Ectodermal cell (in vitro differentiated cells): Measurements from ENCODE around the gene ZNF765.
"Not testable (repeated sequence)": the region's sequence is repeated elsewhere in the genome, so short reads cannot be mapped to it uniquely, and the experiment has no call there.

Experiments used
- H3K27ac ChIP-seq: 2 replicates; pipeline ENCODE4 v1.7.0; 2013; ENCODE audit warnings: mild to moderate bottlenecking, low read depth, low read length; ENCODE audit not compliant: insufficient read depth, poor library complexity, severe bottlenecking
- H3K27me3 ChIP-seq: 2 replicates; pipeline ENCODE4 v1.7.0; 2013; ENCODE audit warnings: mild to moderate bottlenecking, low read length; ENCODE audit not compliant: insufficient read depth, control insufficient read depth, poor library complexity, severe bottlenecking
- H3K36me3 ChIP-seq: one replicate; pipeline ENCODE4 v1.7.0; 2013; ENCODE audit warnings: low read length; ENCODE audit not compliant: control insufficient read depth, insufficient read depth
- H3K4me1 ChIP-seq: one replicate; pipeline ENCODE4 v1.7.0; 2013; ENCODE audit warnings: low read length; ENCODE audit not compliant: control insufficient read depth, insufficient read depth
- H3K4me3 ChIP-seq: 2 replicates; pipeline ENCODE4 v1.7.0; 2013; ENCODE audit warnings: low read depth, low read length, control low read depth; ENCODE audit not compliant: insufficient read depth
- H3K9me3 ChIP-seq: 2 replicates; pipeline ENCODE4 v1.7.0; 2013; ENCODE audit warnings: mild to moderate bottlenecking, low read length, moderate library complexity; ENCODE audit not compliant: control insufficient read depth
- WGBS, 2 experiments: methylation state at CpG; one replicate each; pipeline ENCODE4 v1.1.7; 2013; ENCODE audit warnings: missing lambda C conversion rate in 2 of 2; 5-methylcytosine and 5-hydroxymethylcytosine counted together

Gene ZNF765

GRCh38 chr19:53460131-53460721 lies 65.3 kb downstream of the ZNF765 start:
- H3K36me3 ChIP-seq, H3K4me1 ChIP-seq, H3K27me3 ChIP-seq, H3K9me3 ChIP-seq, H3K27ac ChIP-seq, H3K4me3 ChIP-seq: not testable (repeated sequence)
- WGBS, 2 experiments: 72 to 75% methylated on average over 10 of the region's 11 CpGs

- Histone ChIP-seq H3K4me3 (no peak overlapping the region), H3K9me3 (no peaks in the 10 kb centered on the region), H3K4me1 (no peaks in the 10 kb centered on the region), H3K36me3 (no peaks in the 10 kb centered on the region), H3K27ac (no peak overlapping the region), H3K27me3 (no peaks in the 10 kb centered on the region)
- 97% methylated on average over 6 of the region's 6 CpGs for WGBS, 2 experiments
Measured at GRCh38 chr19:53461866-53462265, 66.9 kb downstream of the ZNF765 start.

- H3K4me3 ChIP-seq: no peak overlapping the region
- H3K9me3 ChIP-seq: no peaks in the 10 kb centered on the region
- no peaks in the 10 kb centered on the region for H3K27me3 ChIP-seq
- no peaks in the 10 kb centered on the region for H3K4me1 ChIP-seq
- peak overlapping the region; percentile 68 for H3K27ac ChIP-seq
- no peaks in the 10 kb centered on the region for H3K36me3 ChIP-seq
- WGBS, 2 experiments: 81 to 86% methylated on average over 14 of the region's 14 CpGs
Measured at GRCh38 chr19:53462861-53463260, 67.9 kb downstream of the ZNF765 start.

- Histone ChIP-seq H3K9me3 (no peaks in the 10 kb centered on the region), H3K27ac (peak overlapping the region; percentile 68), H3K4me1 (no peaks in the 10 kb centered on the region), H3K27me3 (no peaks in the 10 kb centered on the region), H3K4me3 (no peak overlapping the region), H3K36me3 (no peaks in the 10 kb centered on the region)
- 59 to 74% methylated on average over 19 of the region's 19 CpGs for WGBS, 2 experiments
Measured at GRCh38 chr19:53463263-53463662, 68.3 kb downstream of the ZNF765 start.

GRCh38 chr19:53466726-53467484 lies 72.0 kb downstream of the ZNF765 start:
- no peaks in the 10 kb centered on the region for H3K9me3 ChIP-seq
- peak overlapping the region; percentile 70 for H3K27ac ChIP-seq
- no peaks in the 10 kb centered on the region for H3K36me3 ChIP-seq
- 14 to 17% methylated on average over 29 to 30 of the region's 31 CpGs for WGBS, 2 experiments
- H3K4me1 ChIP-seq: no peaks in the 10 kb centered on the region
- H3K27me3 ChIP-seq: no peaks in the 10 kb centered on the region
- peak overlapping the region; percentile 58 for H3K4me3 ChIP-seq

GRCh38 chr19:53467485-53468262 lies 72.7 kb downstream of the ZNF765 start, which contains the start of gene ZNF813:
Gene ZNF813, plus strand, starts transcription at chr19:53467733. Its CDS starts 16,090 bp downstream, at chr19:53483823.
- H3K27ac ChIP-seq: peak within 1 kb of the TSS; percentile 70
- peak within 1 kb of the TSS; percentile 58 for H3K4me3 ChIP-seq
- H3K36me3 ChIP-seq: no peaks in the 10 kb centered on the region
- WGBS, 2 experiments: 0% methylated on average over 54 to 55 of the region's 55 CpGs
- no peaks in the 10 kb centered on the region for H3K9me3 ChIP-seq
- no peaks in the 10 kb centered on the region for H3K27me3 ChIP-seq
- no peaks in the 10 kb centered on the region for H3K4me1 ChIP-seq

GRCh38 chr19:53468628-53469027 lies 73.7 kb downstream of the ZNF765 start:
- not testable (repeated sequence) for H3K4me1 ChIP-seq, H3K9me3 ChIP-seq, H3K27me3 ChIP-seq, H3K36me3 ChIP-seq
- Histone ChIP-seq H3K4me3 (peak overlapping the region; percentile 58), H3K27ac (peak overlapping the region; percentile 60)
- 4 to 6% methylated on average over 4 of the region's 8 CpGs for WGBS, 2 experiments

- H3K36me3 ChIP-seq: peaks cover 13% of the 10 kb centered on the region
- no peaks in the 10 kb centered on the region for H3K27me3 ChIP-seq
- no peak overlapping the region for H3K27ac ChIP-seq
- H3K4me3 ChIP-seq: no peak overlapping the region
- H3K4me1 ChIP-seq: no peaks in the 10 kb centered on the region
- no peaks in the 10 kb centered on the region for H3K9me3 ChIP-seq
- WGBS, 2 experiments: 95 to 96% methylated on average over 7 of the region's 7 CpGs
Measured at GRCh38 chr19:53471916-53472315, 77.0 kb downstream of the ZNF765 start.

- not testable (repeated sequence) for H3K27ac ChIP-seq, H3K9me3 ChIP-seq, H3K4me1 ChIP-seq, H3K4me3 ChIP-seq, H3K27me3 ChIP-seq
- H3K36me3 ChIP-seq: peaks cover 35% of the 10 kb centered on the region
- WGBS, 2 experiments: 73 to 79% methylated on average over 1 of the region's 1 CpG
Measured at GRCh38 chr19:53474832-53475231, 79.9 kb downstream of the ZNF765 start.

- H3K9me3 ChIP-seq, H3K27ac ChIP-seq, H3K27me3 ChIP-seq, H3K4me3 ChIP-seq, H3K4me1 ChIP-seq: not testable (repeated sequence)
- H3K36me3 ChIP-seq: peaks cover 37% of the 10 kb centered on the region
- WGBS, 2 experiments: 91 to 92% methylated on average over 6 of the region's 6 CpGs
Measured at GRCh38 chr19:53475470-53475869, 80.5 kb downstream of the ZNF765 start.
